Measurements from ENCODE around the gene PRPH.
"Not testable (repeated sequence)": the region's sequence is repeated elsewhere in the genome, so short reads cannot be mapped to it uniquely, and the experiment has no call there.

Gene PRPH

DNA sequence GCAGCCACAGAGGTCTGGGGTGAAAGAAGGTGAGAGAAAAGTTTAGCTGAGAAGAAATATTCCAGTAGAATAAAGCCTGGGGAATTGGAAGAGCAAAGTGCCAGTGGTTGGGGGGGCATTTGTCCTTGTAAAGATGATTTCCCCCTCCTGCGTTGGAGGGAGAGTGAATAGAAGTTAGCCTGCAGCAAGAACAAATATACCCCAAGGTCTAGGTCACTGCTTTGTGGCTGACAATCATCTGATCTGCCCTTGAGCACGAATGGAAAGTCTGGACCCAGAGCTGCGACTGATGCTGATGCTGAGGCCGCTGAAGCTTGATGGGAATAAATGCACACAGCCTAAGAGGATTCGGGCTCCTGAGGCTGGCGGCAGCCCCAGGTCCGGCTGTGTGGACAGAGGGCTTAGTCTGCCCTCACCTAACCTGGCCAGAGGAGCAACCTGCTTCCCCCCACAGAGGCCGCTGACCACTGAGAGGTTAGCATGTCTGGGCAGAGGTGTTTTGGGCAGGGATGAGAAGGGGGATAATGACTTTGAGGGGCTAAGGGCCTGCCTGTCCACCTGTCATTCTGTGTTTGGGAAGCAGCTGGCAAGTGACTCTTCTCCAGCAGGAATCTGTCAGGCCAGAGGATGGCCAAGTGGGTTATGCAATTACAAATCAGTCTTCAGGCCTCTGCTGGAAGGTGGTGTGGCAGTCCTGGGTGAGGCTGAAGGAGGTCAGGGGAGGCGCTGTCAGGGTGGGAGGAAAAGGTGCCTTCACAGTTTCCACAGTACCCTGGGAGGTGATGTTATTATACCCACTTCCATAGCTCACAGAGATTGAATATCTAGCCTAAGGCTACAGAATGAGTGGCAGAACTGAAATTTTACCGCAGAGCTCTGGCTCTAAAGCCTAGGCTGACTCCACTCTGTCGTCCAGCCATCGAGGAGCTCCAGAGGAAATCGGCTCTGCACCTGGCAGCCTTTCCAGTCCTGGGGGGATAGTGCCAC lies 18.4 kb upstream of the PRPH start:
- POLR2A ChIA-PET, result interaction anchor here (0.7 to 1.5 kb wide), 2 partner anchors 8 to 11 kb away, joined by 3 to 6 read pairs; no protein-coding TSS in a partner anchor
- H3K4me3 ChIP-seq (ENCODE audit: low read depth, low read length), result no peak overlapping the region
- CTCF ChIA-PET, result interaction anchor here (0.7 to 2.9 kb wide), 6 partner anchors 9 to 82 kb away, joined by 3 to 26 read pairs (median 5); no protein-coding TSS in a partner anchor
- no peak for TF ChIP-seq CTCF (IDR thresholded peaks at IDR 0.05; ENCODE audit: insufficient read depth, low read length, missing control alignments)
- no peak for DNase-seq (ENCODE audit: low read depth, low spot score)

DNA sequence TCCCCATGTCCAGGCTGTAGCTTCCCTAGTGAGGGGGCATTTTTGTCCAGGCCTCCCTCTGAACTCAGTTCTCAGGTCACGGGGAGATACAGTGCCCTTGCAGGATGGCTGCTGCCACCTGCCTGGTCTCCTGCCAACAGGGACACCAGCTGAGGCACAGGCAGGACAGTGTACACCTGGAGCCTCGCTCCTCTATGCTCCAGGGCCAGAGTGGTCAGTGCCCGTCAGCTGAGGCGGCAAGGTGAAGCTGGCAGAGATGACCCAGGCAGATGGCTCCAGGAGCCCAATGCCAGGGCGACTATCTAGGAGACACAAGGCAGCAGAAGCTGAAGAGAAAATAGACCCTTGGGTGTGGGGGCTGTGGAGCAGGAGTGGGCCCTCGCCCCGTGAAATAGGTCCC lies 17.5 kb upstream of the PRPH start:
- no peak for TF ChIP-seq CTCF (IDR thresholded peaks at IDR 0.05; ENCODE audit: insufficient read depth, low read length, missing control alignments)
- DNase-seq (ENCODE audit: low read depth, low spot score), result no peak
- POLR2A ChIA-PET, result interaction anchor here (1.5 kb wide), 1 partner anchor 9 kb away, joined by 6 read pairs; no protein-coding TSS in a partner anchor
- CTCF ChIA-PET, result interaction anchor here (1.3 to 2.9 kb wide), 3 partner anchors 9 to 19 kb away, joined by 4 to 26 read pairs (median 6); no protein-coding TSS in a partner anchor
- H3K4me3 ChIP-seq (ENCODE audit: low read depth, low read length), result no peak overlapping the region

DNA sequence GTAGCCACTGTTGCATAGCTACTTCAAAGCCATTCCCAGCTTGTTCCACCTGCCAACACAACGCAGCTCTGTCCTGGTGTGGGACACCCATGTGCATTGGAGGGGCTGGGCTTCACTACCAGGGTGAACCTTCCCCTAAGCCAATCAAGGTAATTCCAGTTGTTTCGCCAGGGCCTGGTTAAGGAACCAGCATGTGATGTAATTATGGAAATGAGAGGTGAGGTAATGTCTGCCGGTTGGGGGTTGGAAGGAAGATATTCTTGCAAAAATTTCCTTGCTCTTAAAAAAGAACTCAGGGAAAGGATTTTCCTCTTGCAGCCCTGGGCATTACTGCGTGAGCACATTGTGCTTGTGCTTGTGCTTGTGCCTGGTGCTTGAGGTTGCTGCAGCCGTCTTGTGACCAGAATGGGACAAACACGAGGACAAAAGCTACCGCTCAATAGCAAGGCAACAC lies 15.2 kb upstream of the PRPH start:
- ChIA-PET POLR2A (interaction anchor here (1.2 kb wide), 1 partner anchor 14 kb away, joined by 4 read pairs; no protein-coding TSS in a partner anchor), CTCF (interaction anchor here (0.8 to 2.3 kb wide), 5 partner anchors 8 to 79 kb away, joined by 3 to 18 read pairs (median 4); no protein-coding TSS in a partner anchor)
- DNase-seq (ENCODE audit: low read depth, low spot score), result no peak
- TF ChIP-seq CTCF (IDR thresholded peaks at IDR 0.05; ENCODE audit: insufficient read depth, low read length, missing control alignments), result no peak
- H3K4me3 ChIP-seq (ENCODE audit: low read depth, low read length), result no peak overlapping the region

DNA sequence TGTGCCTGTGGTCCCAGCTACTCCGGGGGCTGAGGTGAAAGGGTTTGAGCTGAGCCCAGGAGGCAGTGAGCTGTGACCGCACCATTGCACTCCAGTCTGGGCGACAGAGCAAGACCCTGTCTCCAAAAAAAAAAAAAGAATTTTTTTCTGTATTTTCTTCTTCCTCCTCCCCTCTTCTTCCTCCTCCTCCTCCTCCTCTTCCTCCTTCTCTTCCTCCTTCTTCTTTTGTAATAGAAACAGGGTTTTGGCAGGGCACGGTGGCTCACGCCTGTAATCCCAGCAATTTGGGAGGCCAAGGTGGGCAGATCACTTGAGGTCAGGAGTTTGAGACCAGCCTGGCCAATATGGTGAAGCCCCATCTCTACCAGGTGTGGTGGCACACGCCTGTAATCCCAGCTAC lies 14.4 kb upstream of the PRPH start:
- POLR2A ChIA-PET; DNase-seq (ENCODE audit: low read depth, low spot score); H3K4me3 ChIP-seq (ENCODE audit: low read depth, low read length): not testable (repeated sequence)
- CTCF ChIA-PET, result interaction anchor here (1.1 to 2.3 kb wide), 3 partner anchors 9 to 78 kb away, joined by 3 to 18 read pairs (median 4); no protein-coding TSS in a partner anchor

GRCh38 chr12:49282302-49282701 lies 12.6 kb upstream of the PRPH start:
- CTCF ChIA-PET, result interaction anchor here (0.9 to 7.3 kb wide), 5 partner anchors 12 to 76 kb away, joined by 3 to 55 read pairs (median 5); partner anchors contain the start of genes DNAJC22 and PRPH
- DNase-seq (ENCODE audit: low read depth, low spot score), result no peak
- H3K4me3 ChIP-seq (ENCODE audit: low read depth, low read length), result no peak overlapping the region
- POLR2A ChIA-PET, result no interaction called here
- no peak for TF ChIP-seq CTCF (IDR thresholded peaks at IDR 0.05; ENCODE audit: insufficient read depth, low read length, missing control alignments)

- POLR2A ChIA-PET; DNase-seq (ENCODE audit: low read depth, low spot score); H3K4me3 ChIP-seq (ENCODE audit: low read depth, low read length): not testable (repeated sequence)
- CTCF ChIA-PET, result interaction anchor here (0.9 to 14.8 kb wide), 7 partner anchors 12 to 76 kb away, joined by 3 to 289 read pairs (median 5); partner anchors contain the start of genes DNAJC22 and PRPH
Observed at GRCh38 chr12:49282740-49283375, 12.1 kb upstream of the PRPH start.
